Endothelial cell (in vitro differentiated cells): ENCODE measurements around the gene ZNF860. TPM values are rescaled to one million over a fixed set of nuclear protein-coding genes. Genes with fewer than 3 reads are reported as not detected.
"Not testable (repeated sequence)": the region's sequence is repeated elsewhere in the genome, so short reads cannot be mapped to it uniquely, and the experiment has no call there.

Experiments used
- DNase-seq: peaks from one replicate; pipeline ENCODE4 v3.0.0; 2021; ENCODE audit warnings: low spot score
- H3K27ac Mint-ChIP-seq: one replicate; pipeline ENCODE4 v1.8.0; 2021; ENCODE audit warnings: mixed read lengths, inconsistent platforms; ENCODE audit not compliant: unreplicated experiment
- H3K27me3 Mint-ChIP-seq: one replicate; pipeline ENCODE4 v1.8.0; 2021; ENCODE audit warnings: mild to moderate bottlenecking, moderate library complexity, mixed read lengths, inconsistent platforms; ENCODE audit not compliant: unreplicated experiment
- H3K36me3 Mint-ChIP-seq: one replicate; pipeline ENCODE4 v1.8.0; 2021; ENCODE audit warnings: mild to moderate bottlenecking, low read depth, mixed read lengths, inconsistent platforms; ENCODE audit not compliant: unreplicated experiment
- H3K4me1 Mint-ChIP-seq: one replicate; pipeline ENCODE4 v1.8.0; 2021; ENCODE audit warnings: mild to moderate bottlenecking, mixed read lengths, inconsistent platforms; ENCODE audit not compliant: unreplicated experiment
- H3K4me3 Mint-ChIP-seq: one replicate; pipeline ENCODE4 v1.8.0; 2021; ENCODE audit warnings: mild to moderate bottlenecking, mixed read lengths, inconsistent platforms; ENCODE audit not compliant: unreplicated experiment
- H3K9me3 Mint-ChIP-seq: one replicate; pipeline ENCODE4 v1.8.0; 2021; ENCODE audit warnings: mixed read lengths, inconsistent platforms; ENCODE audit not compliant: unreplicated experiment
- CTCF ChIP-seq: fragments of 200-600 bp; sonication (generic); IDR thresholded peaks from one replicate; pipeline ENCODE4 v1.5.0; 2021; ENCODE audit warnings: antibody characterized with exemption; ENCODE audit not compliant: unreplicated experiment
- total RNA-seq: library from RNA; stranded (reverse); fragmentation: NEBNext Ultra II Directional; extraction: Animal tissue kit (Norgen Biotek cat#: 25700); gene quantifications from one replicate; pipeline ENCODE4 v1.2.1, GENCODE V29; 2021; ENCODE audit not compliant: unreplicated experiment

The ZNF860 gene
- total RNA-seq, 1 donor from 2014 or later, result 1.1 TPM

- Mint-ChIP-seq H3K27me3 (no peaks in the 10 kb centered on the region), H3K4me1 (no peaks in the 10 kb centered on the region), H3K36me3 (no peaks in the 10 kb centered on the region), H3K9me3 (no peaks in the 10 kb centered on the region), H3K27ac (no peak overlapping the region), H3K4me3 (no peak overlapping the region)
- DNase-seq, result no peak
- no peak for TF ChIP-seq CTCF
Measured at GRCh38 chr3:31988271-31988670, 6.7 kb downstream of the ZNF860 start.

- not testable (repeated sequence) for H3K27me3 Mint-ChIP-seq, H3K36me3 Mint-ChIP-seq, H3K4me1 Mint-ChIP-seq, H3K9me3 Mint-ChIP-seq, H3K27ac Mint-ChIP-seq, DNase-seq, H3K4me3 Mint-ChIP-seq
Measured at GRCh38 chr3:31992995-31993394, 11.4 kb downstream of the ZNF860 start.

- Mint-ChIP-seq H3K27me3 (no peaks in the 10 kb centered on the region), H3K4me1 (no peaks in the 10 kb centered on the region), H3K9me3 (no peaks in the 10 kb centered on the region), H3K36me3 (no peaks in the 10 kb centered on the region), H3K4me3 (no peak overlapping the region), H3K27ac (no peak overlapping the region)
- TF ChIP-seq CTCF, result no peak
- no peak for DNase-seq
Measured at GRCh38 chr3:31993843-31994242, 12.3 kb downstream of the ZNF860 start.

- H3K27ac Mint-ChIP-seq, H3K9me3 Mint-ChIP-seq, H3K36me3 Mint-ChIP-seq, H3K4me1 Mint-ChIP-seq, DNase-seq, H3K27me3 Mint-ChIP-seq, H3K4me3 Mint-ChIP-seq: not testable (repeated sequence)
Measured at GRCh38 chr3:31995026-31995425, 13.5 kb downstream of the ZNF860 start.

GRCh38 chr3:31996195-31996594 lies 14.6 kb downstream of the ZNF860 start:
- H3K9me3 Mint-ChIP-seq, result no peaks in the 10 kb centered on the region
- no peak for DNase-seq
- H3K4me3 Mint-ChIP-seq, result no peak overlapping the region
- no peak for TF ChIP-seq CTCF
- no peak overlapping the region for H3K27ac Mint-ChIP-seq
- peaks cover 4% of the 10 kb centered on the region for H3K4me1 Mint-ChIP-seq
- no peaks in the 10 kb centered on the region for H3K27me3 Mint-ChIP-seq
- no peaks in the 10 kb centered on the region for H3K36me3 Mint-ChIP-seq

- no peak for TF ChIP-seq CTCF
- no peak overlapping the region for H3K27ac Mint-ChIP-seq
- H3K4me1 Mint-ChIP-seq, result peaks cover 4% of the 10 kb centered on the region
- H3K36me3 Mint-ChIP-seq, result no peaks in the 10 kb centered on the region
- no peak for DNase-seq
- H3K4me3 Mint-ChIP-seq, result no peak overlapping the region
- no peaks in the 10 kb centered on the region for H3K9me3 Mint-ChIP-seq
- no peaks in the 10 kb centered on the region for H3K27me3 Mint-ChIP-seq
Measured at GRCh38 chr3:31997500-31997899, 15.9 kb downstream of the ZNF860 start.
